OCI-LY7 (cell line): ENCODE measurements around the gene BRSK1.

Experiments
- CTCF ChIP-seq: fragments of 200-600 bp; sonication (generic); conservative IDR thresholded peaks from 2 replicates; pipeline ENCODE4 v1.5.1; 2014; ENCODE audit warnings: mild to moderate bottlenecking, antibody characterized with exemption, low read length, moderate library complexity, mixed read lengths
- EZH2phosphoT487 ChIP-seq: fragments of 200-600 bp; sonication (generic); IDR thresholded peaks from 2 replicates; pipeline ENCODE4 v1.6.1; 2018; ENCODE audit warnings: low read depth, borderline replicate concordance, mild to moderate bottlenecking, mixed run types, antibody characterized with exemption, low read length, moderate library complexity, mixed read lengths

DNA sequence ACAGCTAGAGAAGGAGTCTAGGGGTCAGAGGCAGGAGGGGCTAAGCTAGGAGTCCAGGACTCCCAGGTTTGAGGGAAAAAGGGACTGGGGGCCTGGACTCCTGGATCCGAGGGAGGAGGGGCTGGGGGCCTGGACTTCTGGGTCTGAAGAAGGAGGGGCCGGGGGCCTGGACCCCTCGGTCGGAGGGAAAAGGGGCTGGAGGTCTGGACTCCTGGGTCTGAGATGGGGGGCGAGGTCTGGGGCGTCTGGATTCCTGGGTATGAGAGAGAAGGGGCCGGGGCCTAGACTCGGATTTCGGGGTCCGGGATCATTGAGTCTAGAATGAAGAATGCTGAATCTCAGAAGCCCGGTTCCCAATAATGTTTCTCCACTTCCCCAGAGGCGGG, 18.5 kb downstream of the BRSK1 start:
- TF ChIP-seq CTCF (no peak), EZH2phosphoT487 (no peak)
